KBM-7 (cell line): Measurements from ENCODE around the gene POLR1B.
"Not testable (repeated sequence)": the region's sequence is repeated elsewhere in the genome, so short reads cannot be mapped to it uniquely, and the experiment has no call there.

Experiments
- DNase-seq: peaks from one replicate; pipeline ENCODE4 v3.0.0-alpha.2; 2015
- in situ Hi-C: fragments of 300-500 bp; cut with MboI; formaldehyde crosslinking; loops from 2 replicates; pipeline ENCODE4 v1.14.3; 2020; ENCODE audit warnings: low sequenced_read_pairs, low pct_unique_long_range_greater_than_20kb, mixed read lengths

The POLR1B gene

GRCh38 chr2:112534826-112535225 lies 7.4 kb upstream of the POLR1B start:
- no peak for DNase-seq
- in situ Hi-C loops, result no loop called here

GRCh38 chr2:112536665-112537064 lies 5.6 kb upstream of the POLR1B start:
- DNase-seq, in situ Hi-C loops: not testable (repeated sequence)

- in situ Hi-C loops, result no loop called here
- DNase-seq, result no peak
Observed at GRCh38 chr2:112539306-112539705, 3.0 kb upstream of the POLR1B start.

GRCh38 chr2:112540906-112541305 lies 1.4 kb upstream of the POLR1B start:
- in situ Hi-C loops, result no loop called here
- DNase-seq, result no peak

GRCh38 chr2:112541315-112542122 lies 746 bp upstream of the POLR1B start:
- peak; percentile 79 for DNase-seq
- in situ Hi-C loops, result no loop called here

GRCh38 chr2:112542984-112543661 lies 858 bp downstream of the POLR1B start:
- in situ Hi-C loops, result no loop called here
- peak; percentile 48 for DNase-seq

- in situ Hi-C loops, result no loop called here
- no peak for DNase-seq
Observed at GRCh38 chr2:112547333-112547732, 5.1 kb downstream of the POLR1B start.

GRCh38 chr2:112548980-112549379 lies 6.7 kb downstream of the POLR1B start:
- DNase-seq, result no peak
- in situ Hi-C loops, result no loop called here

GRCh38 chr2:112566104-112566503 lies 23.8 kb downstream of the POLR1B start:
- no peak for DNase-seq
- in situ Hi-C loops, result loop anchor here (25.0 kb wide), 1 partner anchor 679 kb away; the partner anchor contains the start of genes ANAPC1 and MERTK

- not testable (repeated sequence) for DNase-seq
- in situ Hi-C loops, result loop anchor here (25.0 kb wide), 1 partner anchor 679 kb away; the partner anchor contains the start of genes ANAPC1 and MERTK
Observed at GRCh38 chr2:112566508-112566907, 24.2 kb downstream of the POLR1B start.

- in situ Hi-C loops, result loop anchor here (25.0 kb wide), 1 partner anchor 685 kb away; the partner anchor contains the start of genes ANAPC1 and MERTK
- no peak for DNase-seq
Observed at GRCh38 chr2:112572005-112572404, 29.7 kb downstream of the POLR1B start.

- in situ Hi-C loops, result no loop called here
- no peak for DNase-seq
Observed at GRCh38 chr2:112577756-112578155, 35.5 kb downstream of the POLR1B start.

- in situ Hi-C loops, result no loop called here
- DNase-seq, result no peak
Observed at GRCh38 chr2:112579241-112579640, 37.0 kb downstream of the POLR1B start.

GRCh38 chr2:112580084-112580483 lies 37.8 kb downstream of the POLR1B start:
- DNase-seq, result no peak
- in situ Hi-C loops, result no loop called here

GRCh38 chr2:112582314-112582746 lies 40.1 kb downstream of the POLR1B start:
- peak; percentile 87 for DNase-seq
- in situ Hi-C loops, result no loop called here

GRCh38 chr2:112583497-112584133 lies 41.4 kb downstream of the POLR1B start:
- peak; percentile 58 for DNase-seq
- in situ Hi-C loops, result no loop called here

- DNase-seq, result peak; percentile 98
- in situ Hi-C loops, result no loop called here
Observed at GRCh38 chr2:112584134-112584890, 42.0 kb downstream of the POLR1B start, which contains the start of gene CHCHD5. TSS of gene CHCHD5 (plus strand) at chr2:112584609. CDS start at chr2:112584648, 39 bp downstream.

GRCh38 chr2:112584891-112585250 lies 42.6 kb downstream of the POLR1B start:
- in situ Hi-C loops, result no loop called here
- DNase-seq, result no peak

GRCh38 chr2:112585400-112585799 lies 43.1 kb downstream of the POLR1B start:
- in situ Hi-C loops, result no loop called here
- DNase-seq, result no peak
